CD14-positive monocyte (primary cell): Measurements from ENCODE around the gene SNX32. TPM values are rescaled to one million over a fixed set of nuclear protein-coding genes. Genes with fewer than 3 reads are reported as not detected.

Experiments used
- DNase-seq, 3 donors: peaks; one replicate each; pipeline ENCODE4 v3.0.0-alpha.2; 2011 to 2022
- H2AFZ ChIP-seq: 2 replicates; pipeline ENCODE4 v1.6.0; 2012; ENCODE audit warnings: mild to moderate bottlenecking, low read depth, low read length, inconsistent platforms; ENCODE audit not compliant: insufficient read depth, poor library complexity, severe bottlenecking
- H3K27ac ChIP-seq, 2 donors: 1 replicate in 1 of 2; 2 replicates in 1 of 2; pipeline ENCODE4 v1.5.1; 2012 to 2013; ENCODE audit warnings: low read length in 2 of 2, control low read depth in 1 of 2, inconsistent platforms in 1 of 2, low read depth in 1 of 2, mild to moderate bottlenecking in 1 of 2
- H3K27me3 ChIP-seq, 2 donors: one replicate each; pipeline versions ENCODE4 v1.6.0 to v1.6.1; 2011 to 2013; ENCODE audit warnings: low read length in 2 of 2; ENCODE audit not compliant: control insufficient read depth in 2 of 2, insufficient read depth in 2 of 2
- H3K36me3 ChIP-seq, 2 donors: replicated peaks in 1 of 2; 1 replicate in 1 of 2; 2 replicates in 1 of 2; pipeline versions ENCODE4 v1.5.1 to v1.6.1; 2012 to 2013; ENCODE audit warnings: low read length in 2 of 2, control low read depth in 1 of 2, inconsistent platforms in 1 of 2, mild to moderate bottlenecking in 1 of 2; ENCODE audit not compliant: insufficient read depth in 2 of 2, control insufficient read depth in 1 of 2
- H3K4me1 ChIP-seq, 2 donors: 1 replicate in 1 of 2; 2 replicates in 1 of 2; pipeline versions ENCODE4 v1.5.1 to v1.6.1; 2012 to 2013; ENCODE audit warnings: low read length in 2 of 2, control low read depth in 1 of 2, inconsistent platforms in 1 of 2, mild to moderate bottlenecking in 1 of 2, moderate library complexity in 1 of 2; ENCODE audit not compliant: insufficient read depth in 2 of 2, control insufficient read depth in 1 of 2
- H3K4me2 ChIP-seq: replicated peaks from 2 replicates; pipeline ENCODE3; 2012; ENCODE audit warnings: low read length, moderate library complexity, mild to moderate bottlenecking; ENCODE audit not compliant: poor library complexity, severe bottlenecking; ENCODE audit errors: extremely low read depth
- H3K4me3 ChIP-seq, 3 experiments: fragments of 200-600 bp in 1 of 3; sonication (generic) in 1 of 3; replicated peaks in 1 of 3; 1 replicate in 2 of 3; 2 replicates in 1 of 3; pipeline ENCODE4 v1.5.1; 2011 to 2013; ENCODE audit warnings: low read length in 3 of 3, mild to moderate bottlenecking in 3 of 3, control low read depth in 2 of 3, low read depth in 2 of 3, inconsistent platforms in 1 of 3, moderate library complexity in 1 of 3
- H3K79me2 ChIP-seq: 2 replicates; pipeline ENCODE4 v1.6.0; 2012; ENCODE audit warnings: mild to moderate bottlenecking, control low read depth, inconsistent platforms, low read length, moderate library complexity; ENCODE audit not compliant: insufficient read depth
- H3K9ac ChIP-seq: 2 replicates; pipeline ENCODE4 v1.6.0; 2017; ENCODE audit warnings: low read length, mild to moderate bottlenecking; ENCODE audit not compliant: insufficient read depth, poor library complexity, severe bottlenecking
- H3K9me3 ChIP-seq, 2 donors: replicated peaks in 1 of 2; 1 replicate in 1 of 2; 2 replicates in 1 of 2; pipeline versions ENCODE4 v1.5.1 to v1.6.1; 2012 to 2013; ENCODE audit warnings: low read length in 2 of 2, control low read depth in 1 of 2; ENCODE audit not compliant: control insufficient read depth in 1 of 2, insufficient read depth in 1 of 2
- H4K20me1 ChIP-seq: 2 replicates; pipeline ENCODE4 v1.6.0; 2012; ENCODE audit warnings: mild to moderate bottlenecking, low read length, control low read depth, moderate library complexity; ENCODE audit not compliant: insufficient read depth
- H3K27ac Mint-ChIP-seq, 7 donors: one replicate each; pipeline ENCODE4 v1.8.0; 2020; ENCODE audit warnings: mild to moderate bottlenecking in 7 of 7, mixed read lengths in 7 of 7, moderate library complexity in 6 of 7, inconsistent platforms in 2 of 7
- H3K27me3 Mint-ChIP-seq, 3 donors: one replicate each; pipeline ENCODE4 v1.8.0; 2021 to 2022; ENCODE audit warnings: low read depth in 3 of 3, mild to moderate bottlenecking in 3 of 3, mixed read lengths in 3 of 3, moderate library complexity in 3 of 3, inconsistent platforms in 1 of 3
- H3K36me3 Mint-ChIP-seq, 2 donors: one replicate each; pipeline ENCODE4 v1.8.0; 2020; ENCODE audit warnings: mixed read lengths in 2 of 2, inconsistent platforms in 1 of 2, mild to moderate bottlenecking in 1 of 2
- H3K4me1 Mint-ChIP-seq: one replicate; pipeline ENCODE4 v1.8.0; 2020; ENCODE audit warnings: mild to moderate bottlenecking, mixed read lengths
- H3K4me3 Mint-ChIP-seq, 2 donors: one replicate each; pipeline ENCODE4 v1.8.0; 2020; ENCODE audit warnings: mild to moderate bottlenecking in 2 of 2, mixed read lengths in 2 of 2, moderate library complexity in 1 of 2
- H3K9me3 Mint-ChIP-seq, 7 donors: one replicate each; pipeline ENCODE4 v1.8.0; 2020 to 2022; ENCODE audit warnings: mixed read lengths in 7 of 7, mild to moderate bottlenecking in 6 of 7, moderate library complexity in 6 of 7, inconsistent platforms in 2 of 7
- WGBS: methylation state at CpG from one replicate; pipeline ENCODE4 v1.1.5; 2013; ENCODE audit warnings: missing lambda C conversion rate; ENCODE audit not compliant: insufficient coverage; 5-methylcytosine and 5-hydroxymethylcytosine counted together
- intact Hi-C, 2 donors: fragments of 100-400 bp; cut with micrococcal nuclease; formaldehyde crosslinking; loops; one replicate each; pipeline versions ENCODE4 v1.15.0 to v1.15.1; 2023
- polyA plus RNA-seq, 3 donors: library from polyadenylated mRNA; depleted of rRNA in 1 of 3; unstranded in 2 of 3; stranded (reverse) in 1 of 3; fragments of 300-500 nt in 2 of 3; fragments of >200 nt in 1 of 3; fragmentation: Illumina TruSeq in 2 of 3; gene quantifications; 1 replicate in 2 of 3; 2 replicates in 1 of 3; pipeline ENCODE4 v1.2.3, GENCODE V29; 2012 to 2021
- TF ChIP-seq, protein P1 (sequence below): fragments of 200-600 bp; IDR thresholded peaks from one replicate; pipeline ENCODE4 v1.8.0; 2022; ENCODE audit warnings: antibody characterized with exemption, mild to moderate bottlenecking

SNX32 gene
- polyA plus RNA-seq, 3 donors: 0.07 to 0.40 (median 0.12) TPM

DNA sequence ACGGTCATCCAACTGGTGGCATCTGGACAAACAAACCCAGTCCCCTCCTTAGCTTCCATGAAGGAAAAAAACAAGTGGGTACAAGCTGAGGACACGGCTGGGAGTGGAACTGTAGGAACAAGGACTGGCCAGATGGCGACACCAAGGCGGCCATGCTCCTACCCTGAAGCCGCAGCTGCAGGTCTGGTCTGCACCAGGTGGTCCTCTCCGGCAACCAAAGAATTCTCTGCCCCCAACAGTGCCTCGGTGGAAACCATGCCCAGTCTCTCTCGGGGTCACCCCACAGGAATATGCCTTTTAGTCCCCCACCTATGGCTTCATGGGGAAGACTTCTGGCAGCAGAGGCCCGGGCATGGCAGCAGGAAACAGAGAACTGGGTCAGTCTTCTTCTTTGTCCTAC is 24.3 kb upstream of the SNX32 start:
- 93% methylated on average over 8 of the region's 9 CpGs for WGBS
- no peaks in the 10 kb centered on the region for H3K79me2 ChIP-seq
- no peak overlapping the region for H3K4me3 ChIP-seq
- intact Hi-C loops: no loop called here
- no peak for DNase-seq
- no peaks in the 10 kb centered on the region for H3K9me3 ChIP-seq
- H3K4me1 Mint-ChIP-seq: peaks cover 20% of the 10 kb centered on the region
- H3K9ac ChIP-seq: no peak overlapping the region
- TF ChIP-seq, protein P1, sequence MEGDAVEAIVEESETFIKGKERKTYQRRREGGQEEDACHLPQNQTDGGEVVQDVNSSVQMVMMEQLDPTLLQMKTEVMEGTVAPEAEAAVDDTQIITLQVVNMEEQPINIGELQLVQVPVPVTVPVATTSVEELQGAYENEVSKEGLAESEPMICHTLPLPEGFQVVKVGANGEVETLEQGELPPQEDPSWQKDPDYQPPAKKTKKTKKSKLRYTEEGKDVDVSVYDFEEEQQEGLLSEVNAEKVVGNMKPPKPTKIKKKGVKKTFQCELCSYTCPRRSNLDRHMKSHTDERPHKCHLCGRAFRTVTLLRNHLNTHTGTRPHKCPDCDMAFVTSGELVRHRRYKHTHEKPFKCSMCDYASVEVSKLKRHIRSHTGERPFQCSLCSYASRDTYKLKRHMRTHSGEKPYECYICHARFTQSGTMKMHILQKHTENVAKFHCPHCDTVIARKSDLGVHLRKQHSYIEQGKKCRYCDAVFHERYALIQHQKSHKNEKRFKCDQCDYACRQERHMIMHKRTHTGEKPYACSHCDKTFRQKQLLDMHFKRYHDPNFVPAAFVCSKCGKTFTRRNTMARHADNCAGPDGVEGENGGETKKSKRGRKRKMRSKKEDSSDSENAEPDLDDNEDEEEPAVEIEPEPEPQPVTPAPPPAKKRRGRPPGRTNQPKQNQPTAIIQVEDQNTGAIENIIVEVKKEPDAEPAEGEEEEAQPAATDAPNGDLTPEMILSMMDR: no peak
- no peak overlapping the region for H2AFZ ChIP-seq
- H3K36me3 Mint-ChIP-seq: peaks cover 3 to 4% of the 10 kb centered on the region in 2 donors
- H3K9me3 Mint-ChIP-seq: peaks cover 0 to 2% (median 1%) of the 10 kb centered on the region in 7 donors
- no peaks in the 10 kb centered on the region for H3K36me3 ChIP-seq
- H3K4me2 ChIP-seq: no peak overlapping the region
- peaks cover 22 to 36% (median 28%) of the 10 kb centered on the region in 3 donors for H3K27me3 Mint-ChIP-seq
- H3K27ac Mint-ChIP-seq: no peak overlapping the region
- H4K20me1 ChIP-seq: no peaks in the 10 kb centered on the region
- no peak overlapping the region for H3K27ac ChIP-seq
- H3K27me3 ChIP-seq: peaks cover 0 to 4% of the 10 kb centered on the region in 2 donors
- H3K4me3 Mint-ChIP-seq: no peak overlapping the region
- H3K4me1 ChIP-seq: peaks cover 5 to 6% of the 10 kb centered on the region in 2 donors

DNA sequence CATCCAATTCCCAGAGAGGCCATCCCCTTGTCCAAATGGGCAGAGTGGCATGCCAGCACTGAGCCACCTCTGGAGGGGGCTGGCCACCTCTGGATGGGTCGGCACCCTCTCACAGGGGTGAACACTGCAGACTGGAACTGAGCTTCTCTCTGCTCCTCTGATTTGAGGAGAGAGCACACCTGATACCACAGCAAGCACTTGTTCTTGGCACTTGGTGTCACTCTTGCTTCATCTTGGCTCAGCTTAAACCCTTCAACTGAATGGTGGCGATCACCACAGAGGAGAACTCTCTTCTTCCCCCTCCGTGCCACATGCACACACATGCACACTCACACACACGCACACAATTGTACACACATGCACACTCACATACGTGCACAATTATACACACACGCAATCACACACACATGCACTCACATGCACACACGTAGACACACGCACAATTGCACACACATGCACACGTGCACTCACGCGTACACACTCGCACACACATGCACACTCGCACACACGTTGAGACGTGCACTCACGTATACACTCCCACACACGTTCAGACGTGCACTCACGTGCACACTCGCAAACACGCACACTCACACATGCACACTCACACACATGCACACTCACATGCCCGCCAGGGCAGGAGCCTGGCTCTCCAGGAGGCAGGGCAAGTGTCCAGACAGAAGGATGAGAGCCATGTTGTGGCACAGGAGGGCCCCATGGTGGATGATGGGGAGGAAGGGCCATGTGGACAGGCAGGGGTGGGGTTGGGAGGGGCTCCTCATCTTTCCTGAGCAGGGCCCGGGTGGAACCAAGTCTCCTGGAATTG is 23.5 kb upstream of the SNX32 start:
- H3K9ac ChIP-seq: no peak overlapping the region
- Mint-ChIP-seq H3K27ac (peak overlapping the region in 1 of 7 donors; percentile 54), H3K27me3 (peaks cover 19 to 31% (median 24%) of the 10 kb centered on the region in 3 donors), H3K36me3 (peaks cover 10 to 11% of the 10 kb centered on the region in 2 donors), H3K4me1 (peaks cover 27% of the 10 kb centered on the region), H3K4me3 (no peak overlapping the region), H3K9me3 (peaks cover 0 to 2% (median 0%) of the 10 kb centered on the region in 7 donors)
- DNase-seq: no peak
- no peak overlapping the region for H3K4me2 ChIP-seq
- WGBS: 80% methylated on average over 18 of the region's 23 CpGs
- H3K27me3 ChIP-seq: peaks cover 0 to 4% of the 10 kb centered on the region in 2 donors
- H3K36me3 ChIP-seq: peaks cover 0 to 2% of the 10 kb centered on the region in 2 donors
- TF ChIP-seq, protein P1: no peak
- H3K4me1 ChIP-seq: peaks cover 6 to 9% of the 10 kb centered on the region in 2 donors
- no peak overlapping the region for H3K4me3 ChIP-seq
- H3K9me3 ChIP-seq: no peaks in the 10 kb centered on the region
- H3K27ac ChIP-seq: no peak overlapping the region
- no peaks in the 10 kb centered on the region for H4K20me1 ChIP-seq
- intact Hi-C loops: loop anchor here in 1 of 2 donors (10.0 kb wide), 2 partner anchors 45 to 185 kb away; no protein-coding TSS in a partner anchor
- no peak overlapping the region for H2AFZ ChIP-seq
- H3K79me2 ChIP-seq: no peaks in the 10 kb centered on the region
